Sigmoid colon (tissue), 4 donors: ENCODE measurements around the gene CCDC33.

Experiments
- POLR2A ChIP-seq, 2 donors: fragments of 450-650 bp; IDR thresholded peaks; one replicate each; pipeline ENCODE4 v1.6.1; 2016; ENCODE audit warnings: antibody characterized with exemption in 2 of 2, mild to moderate bottlenecking in 2 of 2, moderate library complexity in 2 of 2
- POLR2AphosphoS5 ChIP-seq, 4 donors: sonication (generic); formaldehyde crosslinking; IDR thresholded peaks; one replicate each; pipeline ENCODE4 v1.6.1; 2017; ENCODE audit warnings: antibody characterized with exemption in 4 of 4

DNA sequence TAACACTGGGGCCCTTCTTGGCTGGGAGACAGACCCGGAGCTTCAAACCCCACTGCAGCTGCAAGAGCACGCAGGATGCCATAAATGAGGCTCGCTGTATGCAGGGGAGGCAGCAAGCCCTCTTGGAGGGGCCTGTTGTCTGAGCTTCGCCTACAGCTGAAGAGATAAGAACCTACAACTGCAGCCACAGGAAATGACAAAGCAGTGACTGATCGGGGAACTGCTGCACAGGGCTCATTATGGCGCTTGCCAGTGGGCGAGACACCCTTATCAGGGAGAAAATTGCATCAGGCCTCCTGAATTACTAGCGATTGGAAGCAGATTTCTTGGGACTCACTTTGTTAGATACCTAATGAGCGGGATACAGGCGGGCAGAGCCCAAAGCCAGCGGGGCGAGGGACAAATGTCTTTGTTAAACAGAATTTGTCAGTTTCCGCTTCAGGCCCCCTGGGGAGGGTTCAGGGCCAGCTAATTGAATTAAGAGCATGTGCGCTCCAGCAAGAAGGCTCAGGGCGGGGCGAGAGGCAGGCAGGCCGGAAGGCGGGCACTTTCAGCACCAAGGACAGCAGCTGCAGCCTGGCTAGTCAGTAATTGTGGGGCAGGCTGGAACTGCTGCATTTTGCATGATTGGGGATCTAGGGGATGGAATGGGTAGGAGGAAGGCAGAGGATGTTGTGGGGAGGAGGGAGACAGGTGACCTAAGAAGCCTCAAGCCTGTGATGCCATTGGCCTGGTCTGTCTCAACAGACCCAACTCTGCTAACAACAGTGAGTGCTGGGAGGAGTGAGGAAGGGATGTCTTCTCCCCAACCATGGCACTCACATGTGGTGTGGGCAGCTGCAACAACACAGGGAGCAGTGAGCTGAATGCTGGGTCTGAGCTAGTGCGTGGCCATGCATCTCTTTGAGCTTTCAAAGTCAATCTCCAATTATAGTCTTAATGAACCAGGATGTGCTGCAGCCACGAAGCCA, 55.3 kb downstream of the CCDC33 start:
- TF ChIP-seq POLR2AphosphoS5 (IDR thresholded peaks at IDR 0.05) = no peak
- TF ChIP-seq POLR2A (IDR thresholded peaks at IDR 0.05) = no peak
